EH (cell line): Measurements from ENCODE around the gene STXBP6.
"Not testable (repeated sequence)": the region's sequence is repeated elsewhere in the genome, so short reads cannot be mapped to it uniquely, and the experiment has no call there.

Source experiments
- DNase-seq: peaks from one replicate; pipeline ENCODE4 v3.0.0-alpha.2; 2015; ENCODE audit warnings: low read depth

Gene STXBP6

GRCh38 chr14:24828486-24828885 is 221.5 kb downstream of the STXBP6 start:
- peak; percentile 55 for DNase-seq

- DNase-seq: no peak
Measured at GRCh38 chr14:24826390-24826789, 223.6 kb downstream of the STXBP6 start.

- no peak for DNase-seq
Measured at GRCh38 chr14:24820616-24821015, 229.3 kb downstream of the STXBP6 start.

- no peak for DNase-seq
Measured at GRCh38 chr14:24818823-24819341, 231.1 kb downstream of the STXBP6 start.

DNA sequence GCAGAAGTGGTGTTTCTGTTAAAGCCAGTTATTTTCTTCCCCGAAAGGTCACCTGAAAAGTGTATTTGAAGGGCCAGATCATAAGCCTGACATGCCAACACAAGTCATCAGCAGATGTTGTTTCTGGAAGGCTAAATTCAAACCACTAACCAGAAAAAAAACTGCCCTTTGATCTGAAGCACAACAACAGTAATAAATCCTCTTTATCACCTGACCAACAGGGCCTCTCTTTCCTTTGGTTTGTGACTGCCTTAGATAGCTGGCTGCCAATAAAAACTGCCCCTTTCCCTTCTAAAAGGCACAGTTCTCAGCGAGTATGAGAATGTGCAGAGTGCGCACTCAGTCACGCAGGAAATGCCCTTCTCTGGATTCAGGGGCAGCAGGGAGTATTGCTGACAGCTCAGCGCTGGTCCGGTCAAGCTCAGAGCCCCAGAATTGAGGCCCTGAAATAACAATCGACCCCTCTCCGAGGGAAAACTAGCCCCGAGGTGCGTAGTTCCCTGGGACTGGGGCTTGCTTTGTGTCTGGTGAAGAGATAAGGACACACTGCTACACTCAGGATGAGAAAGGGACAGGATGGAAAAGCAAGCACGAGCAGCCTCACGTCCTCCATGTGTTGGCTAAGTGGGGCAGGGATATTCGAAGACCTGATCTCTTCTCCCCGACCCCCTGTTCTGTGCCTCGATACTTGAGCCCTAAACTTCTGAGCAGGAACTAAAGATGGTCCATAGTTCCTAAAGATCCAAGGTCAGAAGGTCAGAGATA is 231.7 kb downstream of the STXBP6 start:
- no peak for DNase-seq

- DNase-seq: peak; percentile 62
Measured at GRCh38 chr14:24817212-24818057, 232.5 kb downstream of the STXBP6 start.

DNA sequence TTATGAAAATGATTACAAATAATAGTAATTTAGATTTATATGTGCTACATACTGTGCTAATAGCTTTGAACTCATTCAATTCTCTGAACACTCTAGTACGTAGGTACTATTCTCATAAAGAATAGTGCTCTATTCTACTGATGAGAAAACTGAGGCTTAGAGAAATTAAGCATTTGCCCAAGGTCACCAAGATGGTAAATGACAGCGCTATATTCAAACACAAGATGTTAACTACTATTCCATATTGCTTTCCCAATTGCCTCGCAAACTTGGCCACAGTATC is 233.1 kb downstream of the STXBP6 start:
- no peak for DNase-seq

- peak; percentile 27 for DNase-seq
Measured at GRCh38 chr14:24816011-24816928, 233.7 kb downstream of the STXBP6 start.

DNA sequence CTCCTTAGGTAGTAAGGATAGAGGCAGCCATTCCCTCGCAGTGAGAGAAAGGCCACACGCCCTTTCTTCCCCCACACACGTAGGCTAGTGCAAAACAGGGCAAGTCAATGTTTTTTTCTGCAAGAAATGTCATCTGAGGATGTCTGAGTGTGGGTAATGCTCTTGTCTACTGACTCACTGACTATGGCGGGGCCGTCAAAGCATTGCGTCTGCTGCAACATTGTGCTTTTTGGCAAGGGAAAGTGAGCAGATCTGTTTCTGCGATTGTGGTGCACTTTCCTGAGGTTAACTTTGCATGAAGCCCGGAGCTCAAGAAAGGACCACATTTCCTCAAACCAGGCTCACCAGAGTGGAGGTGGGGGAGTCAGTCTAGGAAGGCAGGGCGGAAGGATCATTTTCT is 234.4 kb downstream of the STXBP6 start:
- DNase-seq: no peak

DNA sequence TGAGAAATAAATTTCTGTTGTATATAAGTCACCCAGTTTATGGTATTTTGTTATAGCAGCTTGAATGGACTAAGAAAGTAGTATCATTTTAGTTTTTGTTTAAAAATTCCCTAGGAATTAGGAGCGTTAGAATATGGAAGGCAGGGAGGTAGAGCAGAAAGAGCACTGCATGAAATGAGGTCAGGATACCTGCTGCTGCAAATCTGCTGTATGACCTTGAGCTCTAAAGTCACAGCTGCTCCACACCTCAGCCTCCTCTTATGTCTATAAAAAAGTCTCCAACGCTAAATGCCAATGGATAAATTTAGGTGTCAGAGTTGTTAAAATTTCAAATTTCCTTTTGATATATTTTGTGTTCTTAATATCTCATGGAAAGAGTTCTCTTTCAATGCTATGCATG is 235.0 kb downstream of the STXBP6 start:
- DNase-seq: no peak

GRCh38 chr14:24814346-24814745 is 235.6 kb downstream of the STXBP6 start:
- no peak for DNase-seq

GRCh38 chr14:24813819-24814259 is 236.1 kb downstream of the STXBP6 start:
- no peak for DNase-seq

- no peak for DNase-seq
Measured at GRCh38 chr14:24813089-24813815, 236.7 kb downstream of the STXBP6 start.

DNA sequence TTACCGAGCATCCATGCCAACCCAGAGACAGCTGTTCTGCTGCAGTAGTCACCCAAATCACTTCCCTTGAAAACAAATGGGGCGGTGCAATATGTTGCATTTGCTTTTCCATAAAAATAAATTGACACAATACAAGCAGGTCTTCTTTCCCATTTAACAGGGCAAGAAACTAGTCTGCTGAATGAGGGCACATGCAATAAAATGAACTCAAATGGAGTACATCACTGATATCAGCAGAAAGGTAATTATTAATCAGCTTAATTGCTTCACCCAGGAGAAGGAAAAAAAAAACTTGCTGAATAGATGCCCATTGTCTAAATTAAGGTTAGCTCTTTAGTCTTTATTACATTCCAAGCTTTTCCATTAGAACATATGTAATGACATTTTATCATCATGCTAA is 240.8 kb downstream of the STXBP6 start:
- no peak for DNase-seq

DNA sequence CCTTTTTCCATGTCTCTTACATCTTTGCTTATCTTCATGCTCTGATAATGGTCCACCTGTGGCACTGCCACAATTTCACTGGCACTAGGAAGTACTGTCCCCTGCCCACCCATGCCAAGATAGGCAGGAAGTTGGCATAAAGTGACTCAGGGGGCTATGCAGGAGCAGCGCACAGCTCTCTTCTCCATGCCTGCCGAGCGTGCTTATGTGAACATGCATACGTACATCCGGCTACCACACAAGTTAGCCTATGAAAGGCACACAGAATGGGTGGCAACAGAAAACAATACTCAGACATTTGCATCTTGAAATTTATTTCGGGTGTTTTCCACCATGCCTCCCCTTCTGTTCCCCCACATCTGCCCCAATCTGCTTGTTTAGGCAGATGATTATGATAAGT is 241.5 kb downstream of the STXBP6 start:
- no peak for DNase-seq

GRCh38 chr14:24806061-24806678 is 243.8 kb downstream of the STXBP6 start:
- DNase-seq: peak; percentile 53

- DNase-seq: no peak
Measured at GRCh38 chr14:24804552-24805212, 245.3 kb downstream of the STXBP6 start.

DNA sequence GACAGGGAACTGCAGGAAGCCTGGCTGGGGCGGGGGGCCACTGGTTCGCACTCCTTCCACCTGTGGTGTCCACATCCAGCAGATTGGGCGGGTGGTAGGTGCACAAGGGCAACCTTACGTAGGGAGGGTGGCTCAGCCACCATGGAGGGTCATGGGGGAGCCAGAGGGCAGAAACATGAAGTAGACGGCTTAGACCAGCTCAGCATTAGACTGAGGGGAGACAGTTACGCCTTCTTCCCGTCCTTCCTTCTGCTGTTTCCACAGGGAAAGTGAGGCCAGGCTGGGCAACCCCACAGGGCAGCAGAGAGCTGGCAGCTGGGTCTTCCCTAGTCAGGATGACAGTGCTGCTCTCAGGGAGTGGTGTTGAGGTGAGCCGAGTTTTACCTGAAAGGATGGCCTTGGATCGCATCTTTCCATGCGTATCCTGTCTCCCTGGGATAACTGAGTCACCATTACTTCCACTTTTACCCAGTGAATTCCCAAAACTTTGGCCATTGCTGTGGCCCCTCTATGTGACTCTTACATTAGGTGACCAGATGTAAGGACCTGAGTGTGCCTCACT is 245.9 kb downstream of the STXBP6 start:
- no peak for DNase-seq

GRCh38 chr14:24803426-24803825 is 246.5 kb downstream of the STXBP6 start:
- DNase-seq: not testable (repeated sequence)

DNA sequence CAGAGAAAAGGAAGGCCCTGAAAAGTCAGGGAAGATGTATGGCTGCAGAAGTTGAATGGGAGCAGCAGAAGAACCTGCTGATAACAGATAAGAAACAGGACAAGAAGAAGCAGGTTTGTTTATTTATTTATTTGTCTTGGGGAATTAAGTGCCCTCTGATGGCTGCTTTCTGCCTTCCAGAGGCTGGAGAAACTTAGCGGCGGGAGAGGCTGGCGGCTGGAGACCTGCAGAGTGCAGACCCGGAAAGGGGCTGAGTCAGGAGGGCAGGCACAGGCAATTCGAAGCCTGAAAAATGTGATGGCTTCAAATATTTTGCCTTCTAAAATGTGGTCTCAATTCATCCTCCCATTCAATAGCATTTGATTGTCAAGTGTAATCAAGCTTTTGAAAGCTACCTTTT is 247.7 kb downstream of the STXBP6 start:
- DNase-seq: no peak
